ENCODE measurements around the gene NINJ2.

The NINJ2 gene

DNA sequence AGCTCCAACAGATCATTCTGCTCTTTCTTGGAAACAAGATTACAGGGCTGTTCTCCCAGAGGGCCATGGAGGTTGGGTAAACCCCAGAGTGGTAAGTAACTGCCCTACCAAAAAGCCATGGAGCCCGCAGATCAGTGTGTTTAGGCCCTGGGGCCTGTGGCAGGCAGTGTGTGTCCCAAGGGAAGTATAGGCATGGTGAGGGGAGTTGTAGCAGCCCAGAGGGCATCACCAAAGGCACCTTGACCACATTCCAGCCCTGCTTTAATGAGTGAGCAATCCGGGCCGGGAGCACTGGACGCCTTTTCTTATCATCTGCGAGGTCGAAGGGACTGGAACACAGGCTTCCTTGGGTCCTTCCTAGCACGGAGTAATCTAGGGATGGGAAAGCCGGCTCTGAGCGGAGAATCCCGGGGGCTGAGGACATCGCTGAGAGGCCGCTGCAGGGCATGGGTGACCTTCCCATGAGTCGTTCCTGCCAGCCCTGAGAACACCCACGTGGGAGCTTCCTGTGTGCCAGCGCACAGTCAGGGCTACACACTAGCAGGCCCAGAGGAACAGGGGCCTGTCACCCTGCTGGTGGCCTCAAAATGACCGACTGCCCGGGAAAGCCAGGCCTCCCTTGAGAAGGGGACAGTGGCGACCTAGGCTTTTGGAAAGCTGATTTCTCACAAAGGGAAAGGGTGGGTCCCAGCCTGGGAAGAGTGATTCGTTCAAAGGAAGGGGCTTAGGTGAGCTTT lies 91.3 kb downstream of the NINJ2 start:
- Histone ChIP-seq H2AFZ (no peak overlapping the region), H3K79me2 (no peaks in the 10 kb centered on the region), H3K4me3 (ENCODE audit: low read depth, low read length) (no peak overlapping the region), H3K9me3 (ENCODE audit: control insufficient read depth, low read length) (no peaks in the 10 kb centered on the region), H3K4me2 (ENCODE audit: low read length) (no peak overlapping the region), H3K36me3 (ENCODE audit: control insufficient read depth, insufficient read depth, low read length) (no peaks in the 10 kb centered on the region), H3K27ac (no peak overlapping the region), H3K4me1 (peaks cover 4% of the 10 kb centered on the region), H3K9ac (no peak overlapping the region), H3K27me3 (ENCODE audit: control insufficient read depth, insufficient read depth, low read length) (no peaks in the 10 kb centered on the region)
- TF ChIP-seq, protein P1, sequence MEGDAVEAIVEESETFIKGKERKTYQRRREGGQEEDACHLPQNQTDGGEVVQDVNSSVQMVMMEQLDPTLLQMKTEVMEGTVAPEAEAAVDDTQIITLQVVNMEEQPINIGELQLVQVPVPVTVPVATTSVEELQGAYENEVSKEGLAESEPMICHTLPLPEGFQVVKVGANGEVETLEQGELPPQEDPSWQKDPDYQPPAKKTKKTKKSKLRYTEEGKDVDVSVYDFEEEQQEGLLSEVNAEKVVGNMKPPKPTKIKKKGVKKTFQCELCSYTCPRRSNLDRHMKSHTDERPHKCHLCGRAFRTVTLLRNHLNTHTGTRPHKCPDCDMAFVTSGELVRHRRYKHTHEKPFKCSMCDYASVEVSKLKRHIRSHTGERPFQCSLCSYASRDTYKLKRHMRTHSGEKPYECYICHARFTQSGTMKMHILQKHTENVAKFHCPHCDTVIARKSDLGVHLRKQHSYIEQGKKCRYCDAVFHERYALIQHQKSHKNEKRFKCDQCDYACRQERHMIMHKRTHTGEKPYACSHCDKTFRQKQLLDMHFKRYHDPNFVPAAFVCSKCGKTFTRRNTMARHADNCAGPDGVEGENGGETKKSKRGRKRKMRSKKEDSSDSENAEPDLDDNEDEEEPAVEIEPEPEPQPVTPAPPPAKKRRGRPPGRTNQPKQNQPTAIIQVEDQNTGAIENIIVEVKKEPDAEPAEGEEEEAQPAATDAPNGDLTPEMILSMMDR (IDR thresholded peaks at IDR 0.05) = no peak

DNA sequence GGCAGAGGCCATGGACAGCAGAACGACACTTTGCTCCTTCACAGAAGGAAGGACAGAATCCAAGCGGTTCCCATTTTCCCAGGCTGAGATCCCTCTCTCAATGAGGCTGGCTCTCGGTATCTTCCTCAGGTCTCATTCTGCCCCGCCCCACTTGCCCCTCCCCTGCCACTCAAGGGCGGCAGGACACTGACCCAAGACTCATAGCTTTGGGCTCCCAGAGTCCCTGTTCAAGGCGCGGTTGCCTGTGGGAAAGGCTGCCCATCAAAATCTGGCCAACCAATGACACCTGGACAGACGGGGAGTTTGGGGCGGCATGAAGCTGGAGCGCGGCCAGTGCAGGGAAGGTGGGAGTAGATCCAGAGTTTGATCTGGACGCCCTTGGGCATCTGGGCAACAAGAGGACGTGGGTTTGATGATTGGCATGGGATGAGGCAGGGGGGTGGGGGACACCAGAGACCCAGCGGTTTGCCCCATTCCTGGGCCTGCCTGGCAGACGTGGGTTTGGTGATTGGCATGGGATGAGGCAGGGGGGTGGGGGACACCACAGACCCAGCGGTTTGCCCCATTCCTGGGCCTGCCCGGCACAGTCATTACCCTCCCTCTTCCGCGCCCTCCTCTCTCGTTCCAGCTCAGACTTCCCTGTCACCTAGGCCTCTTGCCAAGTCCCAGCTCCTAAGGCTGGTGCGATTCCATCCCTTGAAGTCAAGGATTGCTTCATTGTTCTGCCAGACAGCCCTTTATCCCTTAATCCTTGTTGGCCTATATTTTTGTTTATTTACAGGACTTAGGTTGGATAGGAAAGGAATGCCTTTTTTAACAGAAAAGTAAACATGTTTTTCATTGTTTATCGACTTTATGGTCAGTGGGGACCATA lies 92.1 kb downstream of the NINJ2 start:
- TF ChIP-seq, protein P1 (IDR thresholded peaks at IDR 0.05) = no peak
- Histone ChIP-seq H3K27me3 (ENCODE audit: control insufficient read depth, insufficient read depth, low read length) (no peaks in the 10 kb centered on the region), H3K4me3 (ENCODE audit: low read depth, low read length) (no peak overlapping the region), H2AFZ (no peak overlapping the region), H3K4me2 (ENCODE audit: low read length) (no peak overlapping the region), H3K79me2 (no peaks in the 10 kb centered on the region), H3K36me3 (ENCODE audit: control insufficient read depth, insufficient read depth, low read length) (no peaks in the 10 kb centered on the region), H3K9ac (no peak overlapping the region), H3K4me1 (peaks cover 4% of the 10 kb centered on the region), H3K9me3 (ENCODE audit: control insufficient read depth, low read length) (no peaks in the 10 kb centered on the region), H3K27ac (no peak overlapping the region)

DNA sequence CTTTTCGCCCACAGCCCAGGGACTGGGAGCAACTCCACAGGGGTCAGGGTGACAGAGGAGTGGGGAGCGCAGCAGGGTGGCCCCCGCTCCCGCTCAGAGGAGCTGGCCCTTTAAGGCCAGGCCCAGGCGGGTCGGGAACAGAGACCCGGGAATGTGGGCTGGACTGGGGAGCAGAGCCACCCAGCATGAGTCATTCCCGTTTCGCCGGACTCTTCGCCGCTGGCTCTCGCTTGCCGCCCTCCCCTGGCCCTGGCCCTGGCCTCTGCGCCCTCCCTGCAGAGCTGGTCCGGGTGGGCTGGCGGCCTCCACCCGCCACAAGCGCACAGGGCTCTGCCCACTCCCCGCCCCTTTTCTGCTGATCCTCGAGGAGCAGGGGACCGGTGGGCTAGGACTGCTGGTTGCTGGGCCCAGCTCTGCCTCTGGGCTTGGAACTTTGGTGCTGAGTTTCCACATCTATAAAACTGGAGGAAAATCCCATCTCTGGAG lies 92.8 kb downstream of the NINJ2 start:
- Histone ChIP-seq H3K9ac (no peak overlapping the region), H3K4me3 (ENCODE audit: low read depth, low read length) (peak overlapping the region; percentile 52), H2AFZ (peak overlapping the region; percentile 96), H3K4me2 (ENCODE audit: low read length) (peak overlapping the region; percentile 63), H3K4me1 (peaks cover 4% of the 10 kb centered on the region), H3K27me3 (ENCODE audit: control insufficient read depth, insufficient read depth, low read length) (no peaks in the 10 kb centered on the region), H3K36me3 (ENCODE audit: control insufficient read depth, insufficient read depth, low read length) (no peaks in the 10 kb centered on the region), H3K9me3 (ENCODE audit: control insufficient read depth, low read length) (no peaks in the 10 kb centered on the region), H3K27ac (peak overlapping the region; percentile 12), H3K79me2 (no peaks in the 10 kb centered on the region)
- TF ChIP-seq, protein P1 (IDR thresholded peaks at IDR 0.05) = no peak

DNA sequence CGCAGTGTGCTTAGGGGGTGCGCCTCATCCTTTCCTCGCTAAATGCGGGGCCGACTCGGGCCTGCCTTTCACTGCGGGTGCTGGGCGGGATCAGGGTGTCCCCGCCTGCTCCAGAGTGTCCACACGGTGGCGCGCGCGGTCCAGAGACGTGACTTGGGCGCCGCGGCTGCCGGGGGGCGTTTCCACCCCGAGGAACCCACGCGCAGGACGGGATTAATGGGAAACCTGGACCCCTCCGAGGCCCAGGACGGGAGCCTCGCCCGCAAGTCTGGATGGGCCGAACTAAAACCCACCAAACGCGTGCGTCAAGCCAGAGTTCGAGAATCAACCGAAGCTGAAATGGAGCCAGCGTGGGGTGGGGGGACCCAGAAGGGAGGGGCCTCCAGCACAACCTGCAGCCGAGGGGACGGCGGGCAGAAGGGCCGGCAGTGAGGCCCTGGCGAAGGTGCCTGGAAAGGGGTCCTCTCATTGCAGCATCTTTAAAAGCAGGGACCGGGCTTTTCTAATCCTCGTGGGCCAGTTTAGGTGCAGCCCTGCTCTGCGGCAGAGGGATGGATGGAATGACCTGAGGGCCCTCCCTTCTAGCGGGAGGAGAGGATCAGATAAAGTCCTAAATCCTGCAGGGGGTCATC lies 93.3 kb downstream of the NINJ2 start:
- Histone ChIP-seq H3K4me2 (ENCODE audit: low read length) (peak overlapping the region; percentile 63), H3K9ac (peak overlapping the region; percentile 33), H2AFZ (peak overlapping the region; percentile 96), H3K4me3 (ENCODE audit: low read depth, low read length) (peak overlapping the region; percentile 52), H3K4me1 (peaks cover 4% of the 10 kb centered on the region), H3K9me3 (ENCODE audit: control insufficient read depth, low read length) (no peaks in the 10 kb centered on the region), H3K27me3 (ENCODE audit: control insufficient read depth, insufficient read depth, low read length) (no peaks in the 10 kb centered on the region), H3K27ac (peak overlapping the region; percentile 12), H3K79me2 (no peaks in the 10 kb centered on the region), H3K36me3 (ENCODE audit: control insufficient read depth, insufficient read depth, low read length) (no peaks in the 10 kb centered on the region)
- TF ChIP-seq, protein P1 (IDR thresholded peaks at IDR 0.05) = peak; percentile 96
